NB4 (cell line): ENCODE measurements around the gene XYLT1.

Experiments
- DNase-seq: peaks from one replicate; pipeline ENCODE4 v3.0.0; 2010; ENCODE audit warnings: low read depth
- H3K4me3 ChIP-seq: one replicate; pipeline ENCODE4 v1.5.1; 2011; ENCODE audit warnings: mild to moderate bottlenecking, low read depth, low read length, moderate library complexity
- MYC ChIP-seq: IDR thresholded peaks from 2 replicates; pipeline ENCODE4 v1.6.1; 2011; ENCODE audit warnings: low read depth, low read length
- POLR2A ChIP-seq: IDR thresholded peaks from 2 replicates; pipeline ENCODE4 v1.6.1; 2011; ENCODE audit warnings: mild to moderate bottlenecking; ENCODE audit not compliant: insufficient read length; ENCODE audit errors: extremely low read depth
- TF ChIP-seq, protein P1 (sequence below): IDR thresholded peaks from one replicate; pipeline ENCODE4 v1.5.1; 2012; ENCODE audit warnings: low read depth, low read length
- TF ChIP-seq, protein P2 (sequence below): IDR thresholded peaks from 2 replicates; pipeline ENCODE4 v1.6.1; 2011; ENCODE audit warnings: low read depth, low read length

XYLT1 gene

DNA sequence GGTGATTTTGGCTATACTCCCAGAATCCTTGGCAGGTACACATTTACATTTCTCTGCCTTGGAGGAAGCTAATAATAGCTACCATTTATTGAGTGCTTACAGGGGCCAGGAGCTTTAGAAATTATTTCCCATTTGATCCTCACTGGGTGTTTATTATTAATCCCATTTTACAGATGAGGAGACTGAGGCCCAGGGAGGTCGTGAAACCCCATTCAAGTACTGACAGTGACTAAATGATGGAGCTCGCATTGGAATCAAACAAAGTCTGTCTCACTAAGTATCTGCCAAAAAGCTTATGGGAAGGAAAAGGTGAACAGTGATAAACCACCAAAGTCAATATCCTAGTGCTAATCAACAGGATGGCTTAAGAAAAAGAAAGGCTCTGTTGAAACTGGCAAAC is 33.3 kb upstream of the XYLT1 start:
- no peak for TF ChIP-seq MYC
- TF ChIP-seq, protein P1, sequence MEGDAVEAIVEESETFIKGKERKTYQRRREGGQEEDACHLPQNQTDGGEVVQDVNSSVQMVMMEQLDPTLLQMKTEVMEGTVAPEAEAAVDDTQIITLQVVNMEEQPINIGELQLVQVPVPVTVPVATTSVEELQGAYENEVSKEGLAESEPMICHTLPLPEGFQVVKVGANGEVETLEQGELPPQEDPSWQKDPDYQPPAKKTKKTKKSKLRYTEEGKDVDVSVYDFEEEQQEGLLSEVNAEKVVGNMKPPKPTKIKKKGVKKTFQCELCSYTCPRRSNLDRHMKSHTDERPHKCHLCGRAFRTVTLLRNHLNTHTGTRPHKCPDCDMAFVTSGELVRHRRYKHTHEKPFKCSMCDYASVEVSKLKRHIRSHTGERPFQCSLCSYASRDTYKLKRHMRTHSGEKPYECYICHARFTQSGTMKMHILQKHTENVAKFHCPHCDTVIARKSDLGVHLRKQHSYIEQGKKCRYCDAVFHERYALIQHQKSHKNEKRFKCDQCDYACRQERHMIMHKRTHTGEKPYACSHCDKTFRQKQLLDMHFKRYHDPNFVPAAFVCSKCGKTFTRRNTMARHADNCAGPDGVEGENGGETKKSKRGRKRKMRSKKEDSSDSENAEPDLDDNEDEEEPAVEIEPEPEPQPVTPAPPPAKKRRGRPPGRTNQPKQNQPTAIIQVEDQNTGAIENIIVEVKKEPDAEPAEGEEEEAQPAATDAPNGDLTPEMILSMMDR = no peak
- no peak for TF ChIP-seq POLR2A
- no peak overlapping the region for H3K4me3 ChIP-seq
- DNase-seq = no peak

DNA sequence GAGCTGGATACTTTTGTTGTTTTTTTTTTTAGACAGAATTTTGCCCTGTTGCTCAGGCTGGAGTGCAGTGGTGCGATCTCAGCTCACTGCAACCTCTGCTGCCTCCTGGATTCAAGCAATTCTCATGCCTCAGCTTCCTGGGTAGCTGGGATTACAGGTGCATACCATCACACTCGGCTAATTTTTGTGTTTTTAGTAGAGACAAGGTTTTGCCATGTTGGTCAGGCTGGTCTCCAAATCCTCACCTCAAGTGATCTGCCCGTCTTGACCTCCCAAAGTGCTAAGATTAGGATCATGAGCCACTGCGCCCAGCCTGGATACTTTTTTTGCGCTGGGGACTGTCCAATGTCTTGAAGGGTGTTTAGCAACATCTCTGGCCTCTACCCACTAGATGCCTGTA is 32.6 kb upstream of the XYLT1 start:
- TF ChIP-seq, protein P2, sequence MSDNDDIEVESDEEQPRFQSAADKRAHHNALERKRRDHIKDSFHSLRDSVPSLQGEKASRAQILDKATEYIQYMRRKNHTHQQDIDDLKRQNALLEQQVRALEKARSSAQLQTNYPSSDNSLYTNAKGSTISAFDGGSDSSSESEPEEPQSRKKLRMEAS = no peak
- TF ChIP-seq MYC (no peak), POLR2A (no peak)
- TF ChIP-seq, protein P1 = no peak

DNA sequence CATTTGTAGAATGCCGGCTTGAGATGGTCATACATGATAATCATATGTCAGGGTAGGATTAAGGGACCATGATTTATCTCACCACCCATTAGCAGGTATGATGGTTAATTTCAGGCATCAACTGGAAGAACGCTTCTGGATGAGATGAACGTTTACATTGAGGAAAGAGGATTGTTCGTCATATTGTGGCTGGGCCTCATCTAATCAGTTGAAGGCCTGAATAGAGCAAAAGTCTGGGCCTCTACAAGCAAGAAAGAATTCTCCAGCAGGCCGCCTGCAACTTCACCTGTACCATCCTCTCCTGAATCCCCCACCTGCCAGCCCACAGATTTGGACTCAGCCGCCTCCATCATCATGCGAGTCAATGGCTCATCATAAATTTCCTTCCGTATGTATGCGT is 30.6 kb upstream of the XYLT1 start:
- TF ChIP-seq MYC (no peak), POLR2A (no peak)
- TF ChIP-seq, protein P2 = no peak
- TF ChIP-seq, protein P1 = no peak
- DNase-seq = no peak
- H3K4me3 ChIP-seq = no peak overlapping the region

More for the DNA sequence above, 32.6 kb upstream of the XYLT1 start:
- H3K4me3 ChIP-seq = no peak overlapping the region
- no peak for DNase-seq

GRCh38 chr16:17499223-17499902 is 28.6 kb upstream of the XYLT1 start:
- H3K4me3 ChIP-seq = no peak overlapping the region
- TF ChIP-seq MYC = no peak
- TF ChIP-seq, protein P2 = no peak
- TF ChIP-seq POLR2A = no peak
- TF ChIP-seq, protein P1 = no peak
- DNase-seq = no peak

- no peak overlapping the region for H3K4me3 ChIP-seq
- TF ChIP-seq MYC = no peak
- TF ChIP-seq, protein P2 = no peak
- no peak for TF ChIP-seq POLR2A
- TF ChIP-seq, protein P1 = no peak
- no peak for DNase-seq
These were observed 26.9 kb upstream of the XYLT1 start for GRCh38 chr16:17497648-17498047.
